ENCODE measurements around the gene CCNL2. TPM values are rescaled to one million over a fixed set of nuclear protein-coding genes. Genes with fewer than 3 reads are reported as not detected.
A peak's percentile ranks its signal among the peaks of the same experiment; 100 is the strongest.

The CCNL2 gene
- total and polyA plus RNA-seq, 2 experiments from 2014 or later = 115 to 146 TPM

GRCh38 chr1:1345384-1345783 lies 53.8 kb downstream of the CCNL2 start (continued):
- TF ChIP-seq, protein P1, sequence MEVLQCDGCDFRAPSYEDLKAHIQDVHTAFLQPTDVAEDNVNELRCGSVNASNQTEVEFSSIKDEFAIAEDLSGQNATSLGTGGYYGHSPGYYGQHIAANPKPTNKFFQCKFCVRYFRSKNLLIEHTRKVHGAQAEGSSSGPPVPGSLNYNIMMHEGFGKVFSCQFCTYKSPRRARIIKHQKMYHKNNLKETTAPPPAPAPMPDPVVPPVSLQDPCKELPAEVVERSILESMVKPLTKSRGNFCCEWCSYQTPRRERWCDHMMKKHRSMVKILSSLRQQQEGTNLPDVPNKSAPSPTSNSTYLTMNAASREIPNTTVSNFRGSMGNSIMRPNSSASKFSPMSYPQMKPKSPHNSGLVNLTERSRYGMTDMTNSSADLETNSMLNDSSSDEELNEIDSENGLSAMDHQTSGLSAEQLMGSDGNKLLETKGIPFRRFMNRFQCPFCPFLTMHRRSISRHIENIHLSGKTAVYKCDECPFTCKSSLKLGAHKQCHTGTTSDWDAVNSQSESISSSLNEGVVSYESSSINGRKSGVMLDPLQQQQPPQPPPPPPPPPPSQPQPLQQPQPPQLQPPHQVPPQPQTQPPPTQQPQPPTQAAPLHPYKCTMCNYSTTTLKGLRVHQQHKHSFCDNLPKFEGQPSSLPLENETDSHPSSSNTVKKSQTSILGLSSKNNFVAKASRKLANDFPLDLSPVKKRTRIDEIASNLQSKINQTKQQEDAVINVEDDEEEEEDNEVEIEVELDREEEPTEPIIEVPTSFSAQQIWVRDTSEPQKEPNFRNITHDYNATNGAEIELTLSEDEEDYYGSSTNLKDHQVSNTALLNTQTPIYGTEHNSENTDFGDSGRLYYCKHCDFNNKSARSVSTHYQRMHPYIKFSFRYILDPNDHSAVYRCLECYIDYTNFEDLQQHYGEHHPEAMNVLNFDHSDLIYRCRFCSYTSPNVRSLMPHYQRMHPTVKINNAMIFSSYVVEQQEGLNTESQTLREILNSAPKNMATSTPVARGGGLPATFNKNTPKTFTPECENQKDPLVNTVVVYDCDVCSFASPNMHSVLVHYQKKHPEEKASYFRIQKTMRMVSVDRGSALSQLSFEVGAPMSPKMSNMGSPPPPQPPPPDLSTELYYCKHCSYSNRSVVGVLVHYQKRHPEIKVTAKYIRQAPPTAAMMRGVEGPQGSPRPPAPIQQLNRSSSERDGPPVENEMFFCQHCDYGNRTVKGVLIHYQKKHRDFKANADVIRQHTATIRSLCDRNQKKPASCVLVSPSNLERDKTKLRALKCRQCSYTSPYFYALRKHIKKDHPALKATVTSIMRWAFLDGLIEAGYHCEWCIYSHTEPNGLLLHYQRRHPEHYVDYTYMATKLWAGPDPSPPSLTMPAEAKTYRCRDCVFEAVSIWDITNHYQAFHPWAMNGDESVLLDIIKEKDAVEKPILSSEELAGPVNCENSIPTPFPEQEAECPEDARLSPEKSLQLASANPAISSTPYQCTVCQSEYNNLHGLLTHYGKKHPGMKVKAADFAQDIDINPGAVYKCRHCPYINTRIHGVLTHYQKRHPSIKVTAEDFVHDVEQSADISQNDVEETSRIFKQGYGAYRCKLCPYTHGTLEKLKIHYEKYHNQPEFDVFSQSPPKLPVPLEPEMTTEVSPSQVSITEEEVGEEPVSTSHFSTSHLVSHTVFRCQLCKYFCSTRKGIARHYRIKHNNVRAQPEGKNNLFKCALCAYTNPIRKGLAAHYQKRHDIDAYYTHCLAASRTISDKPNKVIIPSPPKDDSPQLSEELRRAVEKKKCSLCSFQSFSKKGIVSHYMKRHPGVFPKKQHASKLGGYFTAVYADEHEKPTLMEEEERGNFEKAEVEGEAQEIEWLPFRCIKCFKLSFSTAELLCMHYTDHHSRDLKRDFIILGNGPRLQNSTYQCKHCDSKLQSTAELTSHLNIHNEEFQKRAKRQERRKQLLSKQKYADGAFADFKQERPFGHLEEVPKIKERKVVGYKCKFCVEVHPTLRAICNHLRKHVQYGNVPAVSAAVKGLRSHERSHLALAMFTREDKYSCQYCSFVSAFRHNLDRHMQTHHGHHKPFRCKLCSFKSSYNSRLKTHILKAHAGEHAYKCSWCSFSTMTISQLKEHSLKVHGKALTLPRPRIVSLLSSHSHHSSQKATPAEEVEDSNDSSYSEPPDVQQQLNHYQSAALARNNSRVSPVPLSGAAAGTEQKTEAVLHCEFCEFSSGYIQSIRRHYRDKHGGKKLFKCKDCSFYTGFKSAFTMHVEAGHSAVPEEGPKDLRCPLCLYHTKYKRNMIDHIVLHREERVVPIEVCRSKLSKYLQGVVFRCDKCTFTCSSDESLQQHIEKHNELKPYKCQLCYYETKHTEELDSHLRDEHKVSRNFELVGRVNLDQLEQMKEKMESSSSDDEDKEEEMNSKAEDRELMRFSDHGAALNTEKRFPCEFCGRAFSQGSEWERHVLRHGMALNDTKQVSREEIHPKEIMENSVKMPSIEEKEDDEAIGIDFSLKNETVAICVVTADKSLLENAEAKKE (CRISPR knock-in tag; IDR thresholded peaks at IDR 0.05) = no peak
- TF ChIP-seq CREB1 (CRISPR knock-in tag; IDR thresholded peaks at IDR 0.05; ENCODE audit: low read depth) (no peak), EZH2 (IDR thresholded peaks at IDR 0.05; ENCODE audit: low read depth, unreplicated experiment) (no peak), ZNF331 (CRISPR knock-in tag; IDR thresholded peaks at IDR 0.05; ENCODE audit: low read depth) (no peak)

DNA sequence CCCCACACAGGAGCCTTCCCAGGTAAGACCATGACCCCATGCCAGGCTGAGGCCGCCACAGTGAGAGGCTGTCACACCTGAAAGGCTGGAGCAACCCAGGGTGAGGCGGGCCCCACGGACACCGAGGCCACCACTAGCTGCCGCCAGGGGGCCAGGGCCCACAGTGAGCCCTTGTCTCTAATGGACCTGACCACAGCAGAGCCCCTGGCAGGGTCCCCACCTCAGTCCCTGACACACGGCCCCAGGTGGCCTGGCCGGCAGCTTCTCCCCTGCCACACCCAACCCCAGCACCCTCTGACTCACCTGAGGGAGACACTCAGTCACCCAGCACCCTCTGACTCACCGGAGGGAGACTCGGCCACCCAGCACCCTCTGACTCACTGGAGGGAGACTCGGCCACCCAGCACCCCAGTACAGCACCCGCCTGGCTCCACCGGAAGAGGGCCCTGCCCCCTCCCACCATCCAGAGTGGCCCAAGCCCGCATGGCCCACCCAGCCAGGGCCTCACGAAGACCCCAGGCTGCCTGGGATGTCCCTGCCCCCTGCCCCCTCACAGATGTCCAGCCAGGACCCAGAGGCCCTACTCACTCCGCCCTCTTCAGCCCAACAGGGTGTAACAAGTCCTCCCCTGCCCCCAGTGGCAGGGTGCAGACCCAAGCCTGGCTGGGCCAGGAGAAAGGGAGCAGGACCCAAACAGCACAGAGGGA lies 54.3 kb downstream of the CCNL2 start:
- Mint-ChIP-seq H3K4me3 (no peak overlapping the region), H3K9me3 (no peaks in the 10 kb centered on the region; the same call in 2 of the 3 replicates), H3K36me3 (ENCODE audit: low read depth) (peaks cover 18% of the 10 kb centered on the region), H3K27me3 (ENCODE audit: insufficient read depth, low read depth, poor library complexity) (peaks cover 9% of the 10 kb centered on the region), H3K4me1 (peaks cover 13% of the 10 kb centered on the region), H3K27ac (no peak overlapping the region)
- Histone ChIP-seq H3F3A (replicated peaks; ENCODE audit: low read depth) (peaks cover 15% of the 10 kb centered on the region), H3K4me2 (no peak overlapping the region), H3K9me2 (ENCODE audit: insufficient read depth) (no peaks in the 10 kb centered on the region), H4K20me1 (replicated peaks; ENCODE audit: insufficient read depth) (peaks cover 3% of the 10 kb centered on the region), H3K4me1 (ENCODE audit: insufficient read depth) (peaks cover 7% of the 10 kb centered on the region; the same call in 1 of the 2 replicates), H2AFZ (no peak overlapping the region), H3K36me3 (ENCODE audit: insufficient read depth) (no peaks in the 10 kb centered on the region), H3K79me2 (replicated peaks; ENCODE audit: insufficient read depth) (peaks cover 14% of the 10 kb centered on the region), H3K27ac (ENCODE audit: low read depth) (no peak overlapping the region), H3K4me3 (no peak overlapping the region), H3K27me3 (ENCODE audit: insufficient read depth) (no peaks in the 10 kb centered on the region)
- TF ChIP-seq CTCF (conservative IDR thresholded peaks at IDR 0.05; ENCODE audit: low read depth in 2 of 2) = peak; percentile 40 to 59
- no peak for TF ChIP-seq ZNF331 (CRISPR knock-in tag; IDR thresholded peaks at IDR 0.05; ENCODE audit: low read depth)
- DNase-seq (ENCODE audit: low spot score) (no peak), ATAC-seq (peak; percentile 31)
